Rectal smooth muscle tissue (tissue), 1 donor: ENCODE measurements around the gene TXK.

ENCODE experiments used
- H3K27ac ChIP-seq: one replicate; pipeline ENCODE4 v1.7.0; 2013; ENCODE audit warnings: low read depth, low read length, inconsistent platforms
- H3K27me3 ChIP-seq: one replicate; pipeline ENCODE4 v1.7.0; 2013; ENCODE audit warnings: low read length; ENCODE audit not compliant: control insufficient read depth, insufficient read depth
- H3K36me3 ChIP-seq: one replicate; pipeline ENCODE4 v1.7.0; 2013; ENCODE audit warnings: low read length; ENCODE audit not compliant: control insufficient read depth, insufficient read depth
- H3K4me1 ChIP-seq: one replicate; pipeline ENCODE4 v1.7.0; 2013; ENCODE audit warnings: low read length; ENCODE audit not compliant: control insufficient read depth, insufficient read depth
- H3K4me3 ChIP-seq: one replicate; pipeline ENCODE4 v1.7.0; 2013; ENCODE audit warnings: low read length
- H3K9ac ChIP-seq: one replicate; pipeline ENCODE4 v1.7.0; 2013; ENCODE audit warnings: low read length

TXK gene

DNA sequence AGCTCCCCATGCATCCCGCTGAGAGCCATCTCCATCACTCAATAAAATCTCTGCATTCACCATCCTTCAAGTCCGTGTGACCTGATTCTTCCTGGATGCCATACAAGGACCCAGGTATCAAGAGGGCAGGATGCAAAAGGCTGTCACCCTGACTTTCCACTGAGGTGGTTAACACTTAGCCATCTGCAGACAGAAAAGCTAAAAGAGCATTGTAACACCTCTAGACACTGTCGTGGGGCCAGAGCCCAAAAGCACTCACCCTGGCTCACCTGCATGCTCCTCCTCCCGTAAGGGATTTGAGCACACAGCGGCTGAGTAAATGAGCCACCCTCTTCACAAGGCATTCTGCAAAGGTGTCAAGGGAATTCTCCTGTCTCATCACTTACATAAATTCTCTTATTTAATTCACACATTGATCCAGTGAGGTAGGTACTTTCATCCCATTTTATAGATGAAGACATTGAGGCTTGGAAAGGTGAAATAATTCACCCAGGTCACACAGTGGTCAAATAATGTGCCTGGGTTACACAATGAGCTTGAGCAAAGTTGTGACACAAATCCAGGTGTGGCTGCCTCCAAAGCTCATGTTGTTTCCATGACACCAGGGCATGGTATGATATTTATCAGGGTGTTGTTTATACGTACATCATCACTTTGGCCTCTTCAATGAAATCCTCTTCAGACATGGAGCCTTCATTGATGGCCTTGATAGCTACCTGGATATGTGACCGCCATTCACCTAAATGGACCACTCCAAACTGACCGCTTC, 48.0 kb downstream of the TXK start:
- no peaks in the 10 kb centered on the region for H3K27me3 ChIP-seq
- no peaks in the 10 kb centered on the region for H3K4me1 ChIP-seq
- H3K9ac ChIP-seq, result no peak overlapping the region
- no peak overlapping the region for H3K27ac ChIP-seq
- no peaks in the 10 kb centered on the region for H3K36me3 ChIP-seq
- H3K4me3 ChIP-seq, result no peak overlapping the region

DNA sequence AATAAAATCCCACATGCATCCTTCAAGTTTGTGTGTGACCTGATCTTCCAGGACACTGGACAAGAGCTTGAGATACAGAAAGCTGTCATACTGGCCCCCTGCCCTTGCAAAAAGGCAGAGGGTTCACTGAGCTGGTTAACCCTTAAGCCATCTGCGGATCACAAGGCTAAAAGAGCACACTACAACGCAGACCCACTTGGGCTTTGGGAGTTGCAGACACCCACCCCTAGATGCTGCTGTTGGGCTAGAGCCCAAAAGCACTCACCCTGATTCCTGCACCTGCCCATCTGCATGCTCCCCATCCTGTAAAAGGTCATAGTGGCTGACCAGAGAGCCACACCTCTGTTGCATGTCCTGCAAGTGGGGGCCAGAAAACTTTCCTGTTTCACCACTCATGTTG, 51.1 kb downstream of the TXK start:
- Histone ChIP-seq H3K27ac (no peak overlapping the region), H3K36me3 (no peaks in the 10 kb centered on the region), H3K4me3 (no peak overlapping the region), H3K4me1 (no peaks in the 10 kb centered on the region), H3K9ac (no peak overlapping the region), H3K27me3 (no peaks in the 10 kb centered on the region)

DNA sequence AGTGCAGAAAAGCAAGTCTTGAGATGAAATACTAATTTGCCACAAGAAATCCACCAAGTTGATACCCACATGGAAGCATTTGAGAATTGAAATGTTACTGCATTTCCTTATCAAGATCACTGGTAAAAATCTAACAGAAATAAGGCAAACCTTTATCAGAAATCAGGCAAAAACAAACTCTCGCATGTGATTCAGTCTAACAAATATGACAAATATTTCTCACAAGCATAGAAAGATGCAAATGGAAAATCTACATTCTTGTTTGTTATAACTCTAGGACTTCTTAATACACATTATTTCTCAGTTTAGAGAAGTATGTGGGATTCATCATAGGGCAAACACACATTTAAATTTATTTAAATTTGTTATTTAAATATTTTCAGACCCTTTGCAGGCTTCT, 52.9 kb downstream of the TXK start:
- Histone ChIP-seq H3K4me1 (no peaks in the 10 kb centered on the region), H3K4me3 (no peak overlapping the region)

DNA sequence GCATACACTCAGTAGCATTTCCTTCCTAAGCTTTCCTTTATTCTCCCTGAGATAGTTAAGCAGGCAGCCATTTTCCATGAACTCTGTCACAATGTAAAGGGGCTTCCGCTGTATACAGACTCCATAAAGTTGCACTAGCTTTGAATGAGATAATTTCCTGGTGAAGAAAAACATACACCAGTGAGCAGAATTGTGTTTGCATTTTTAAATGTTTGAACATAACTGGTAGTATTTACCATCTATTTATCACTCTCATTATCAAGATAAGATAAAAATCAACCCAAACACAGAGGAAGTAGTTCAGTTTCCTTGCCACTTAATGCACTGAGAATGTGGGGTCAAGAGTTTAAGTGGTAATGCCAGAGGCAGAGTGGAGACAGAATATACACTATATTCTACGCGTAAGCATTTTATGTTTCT, 54.1 kb downstream of the TXK start:
- no peaks in the 10 kb centered on the region for H3K4me1 ChIP-seq
- H3K4me3 ChIP-seq, result no peak overlapping the region
- no peak overlapping the region for H3K9ac ChIP-seq
- H3K27ac ChIP-seq, result no peak overlapping the region
- no peaks in the 10 kb centered on the region for H3K27me3 ChIP-seq
- no peaks in the 10 kb centered on the region for H3K36me3 ChIP-seq

More for the DNA sequence above, 52.9 kb downstream of the TXK start:
- Histone ChIP-seq H3K27ac (no peak overlapping the region), H3K27me3 (no peaks in the 10 kb centered on the region), H3K36me3 (no peaks in the 10 kb centered on the region), H3K9ac (no peak overlapping the region)

DNA sequence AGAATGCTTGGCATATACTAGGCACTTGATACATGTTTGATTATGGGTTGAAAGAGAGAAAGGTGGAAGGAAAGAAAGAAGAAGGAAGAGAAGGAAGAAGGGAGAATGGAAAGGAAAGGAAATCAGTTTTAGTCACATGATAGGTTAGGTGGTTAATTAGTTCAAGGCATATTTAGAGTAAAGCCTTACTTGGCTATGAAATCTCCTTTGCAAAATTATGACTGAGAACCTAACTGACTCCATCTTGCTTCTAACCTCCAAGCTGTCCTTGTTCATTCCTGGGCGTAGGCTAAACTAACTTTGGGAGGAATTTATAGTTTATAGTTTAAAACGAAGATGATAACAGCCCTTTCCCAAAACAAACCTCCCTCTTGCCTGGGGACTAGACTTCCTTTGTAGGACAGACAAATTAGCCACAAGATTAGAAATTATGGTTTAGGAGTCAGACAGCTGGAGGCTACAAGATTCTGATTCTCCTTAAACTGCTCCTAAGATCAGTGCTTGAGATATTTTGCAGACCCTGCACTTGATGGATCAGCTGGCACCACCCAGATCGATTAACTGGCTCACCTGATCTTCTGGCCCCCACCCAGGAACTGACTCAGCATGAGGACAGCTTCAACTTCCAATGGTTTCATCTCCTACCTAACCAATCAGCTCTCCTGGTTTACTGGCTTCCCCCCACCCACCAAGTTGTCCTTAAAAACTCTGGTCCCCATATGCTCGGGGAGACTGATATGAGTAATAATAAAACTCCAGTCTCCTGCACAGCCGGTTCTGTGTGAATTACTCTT, 55.0 kb downstream of the TXK start:
- no peaks in the 10 kb centered on the region for H3K4me1 ChIP-seq
- H3K4me3 ChIP-seq, result no peak overlapping the region
- H3K27me3 ChIP-seq, result no peaks in the 10 kb centered on the region
- no peak overlapping the region for H3K27ac ChIP-seq
- no peak overlapping the region for H3K9ac ChIP-seq
- H3K36me3 ChIP-seq, result no peaks in the 10 kb centered on the region

DNA sequence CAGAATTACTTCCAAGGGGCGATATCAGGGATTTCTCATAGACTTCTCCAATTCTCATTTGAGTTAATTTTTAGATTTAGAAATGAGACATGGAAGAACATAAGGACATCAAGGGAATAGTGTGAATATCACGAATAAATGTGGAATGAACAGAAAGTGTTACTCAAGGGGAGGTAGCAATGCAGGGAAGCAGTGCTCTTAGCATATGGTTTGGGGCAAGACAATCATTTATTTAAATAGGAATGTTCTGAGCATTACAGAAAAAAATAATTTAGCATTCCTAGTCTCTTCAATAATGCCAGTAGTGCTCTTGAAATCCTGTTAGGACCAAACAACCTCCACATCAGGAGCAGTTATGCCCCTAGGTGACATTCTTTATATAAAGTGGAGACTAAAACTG, 55.6 kb downstream of the TXK start:
- no peak overlapping the region for H3K27ac ChIP-seq
- no peaks in the 10 kb centered on the region for H3K27me3 ChIP-seq
- H3K4me1 ChIP-seq, result no peaks in the 10 kb centered on the region
- no peak overlapping the region for H3K9ac ChIP-seq
- H3K36me3 ChIP-seq, result no peaks in the 10 kb centered on the region
- H3K4me3 ChIP-seq, result no peak overlapping the region

DNA sequence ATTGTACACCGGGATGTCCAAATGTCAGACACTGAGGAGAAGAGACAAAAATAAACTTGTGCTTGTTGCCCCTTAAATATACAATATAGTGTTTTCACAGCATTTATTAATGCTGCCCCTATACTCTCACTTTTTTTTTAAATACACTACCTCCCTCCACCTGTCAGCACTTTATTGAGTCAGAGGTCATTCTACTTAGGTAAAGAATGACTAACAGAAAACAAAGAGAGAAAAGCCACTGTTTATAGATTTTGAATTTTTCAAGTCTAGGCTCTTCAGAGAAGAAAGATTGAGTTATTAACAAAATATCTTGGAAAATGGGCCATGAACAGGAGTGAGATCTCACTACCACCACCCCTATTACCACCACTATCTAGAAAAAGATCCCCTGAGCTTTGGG, 59.4 kb downstream of the TXK start:
- no peaks in the 10 kb centered on the region for H3K4me1 ChIP-seq
- H3K4me3 ChIP-seq, result no peak overlapping the region
- no peaks in the 10 kb centered on the region for H3K36me3 ChIP-seq
- H3K27me3 ChIP-seq, result no peaks in the 10 kb centered on the region
- H3K9ac ChIP-seq, result no peak overlapping the region
- H3K27ac ChIP-seq, result no peak overlapping the region

DNA sequence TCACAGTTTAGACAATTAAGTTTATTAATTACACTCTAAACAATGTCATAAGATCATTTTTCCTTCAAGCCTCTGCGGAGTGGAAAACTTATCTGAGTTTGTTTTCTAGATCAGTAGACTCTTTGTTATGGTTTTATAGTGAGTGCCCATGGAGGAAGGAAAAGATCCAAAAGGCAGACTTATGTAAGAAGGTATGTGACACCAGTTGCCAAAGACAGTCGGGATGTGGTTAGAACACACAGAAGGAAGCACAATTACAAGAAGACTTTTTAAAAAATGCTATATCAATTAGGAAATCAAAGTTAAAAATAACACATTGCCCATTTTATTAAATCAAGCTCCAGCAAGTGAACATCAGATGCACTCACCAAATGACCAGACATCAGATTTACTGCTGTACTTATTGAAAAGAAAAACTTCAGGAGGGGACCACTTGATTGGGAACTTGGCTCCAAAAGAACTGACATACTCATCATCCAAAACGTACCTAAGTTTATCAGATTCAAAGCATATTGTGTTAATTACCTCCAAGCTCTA, 60.4 kb downstream of the TXK start:
- Histone ChIP-seq H3K4me3 (no peak overlapping the region), H3K27ac (no peak overlapping the region), H3K4me1 (no peaks in the 10 kb centered on the region), H3K27me3 (no peaks in the 10 kb centered on the region), H3K36me3 (no peaks in the 10 kb centered on the region), H3K9ac (no peak overlapping the region)

DNA sequence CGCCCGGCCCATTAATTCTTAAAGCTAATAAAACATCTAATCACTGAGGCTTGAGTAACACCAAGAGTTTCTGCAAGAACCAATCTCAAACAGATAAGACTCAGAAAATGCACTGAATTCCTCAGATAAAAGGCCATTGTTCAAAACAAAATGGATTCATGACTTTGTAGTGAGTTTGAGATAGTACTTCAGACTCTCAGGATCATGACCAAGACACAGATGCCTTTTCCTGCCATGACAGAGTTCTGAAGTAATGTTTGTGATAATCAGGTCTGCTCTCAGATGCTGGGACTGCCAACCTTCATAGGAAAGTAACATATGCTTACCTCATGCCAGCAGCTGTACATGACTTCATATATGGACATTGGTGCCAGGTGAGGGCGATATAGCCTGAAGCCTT, 62.9 kb downstream of the TXK start:
- Histone ChIP-seq H3K4me1 (no peaks in the 10 kb centered on the region), H3K4me3 (no peak overlapping the region), H3K36me3 (no peaks in the 10 kb centered on the region), H3K9ac (no peak overlapping the region), H3K27me3 (no peaks in the 10 kb centered on the region), H3K27ac (no peak overlapping the region)

DNA sequence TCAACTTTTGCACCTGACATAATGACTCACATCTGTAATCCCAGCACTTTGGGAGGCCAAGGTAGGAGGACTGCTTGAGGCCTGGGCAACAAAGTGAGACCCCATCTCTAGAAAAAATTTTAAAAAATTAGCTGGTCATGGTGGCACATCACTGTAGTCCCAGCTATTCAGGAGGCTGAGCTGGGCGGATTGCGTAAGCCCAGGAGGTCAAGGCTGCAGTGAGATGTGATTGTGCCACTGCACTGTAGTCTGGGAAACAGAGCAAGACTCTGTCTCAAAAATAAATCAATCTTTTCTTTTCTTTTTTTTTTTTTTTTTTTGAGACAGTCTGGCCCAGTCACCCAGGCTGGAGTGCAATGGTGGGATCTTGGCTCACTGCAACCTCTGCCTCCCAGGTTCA, 65.0 kb downstream of the TXK start:
- no peaks in the 10 kb centered on the region for H3K4me1 ChIP-seq
- no peak overlapping the region for H3K27ac ChIP-seq
- no peaks in the 10 kb centered on the region for H3K36me3 ChIP-seq
- H3K9ac ChIP-seq, result no peak overlapping the region
- no peaks in the 10 kb centered on the region for H3K27me3 ChIP-seq
- no peak overlapping the region for H3K4me3 ChIP-seq

DNA sequence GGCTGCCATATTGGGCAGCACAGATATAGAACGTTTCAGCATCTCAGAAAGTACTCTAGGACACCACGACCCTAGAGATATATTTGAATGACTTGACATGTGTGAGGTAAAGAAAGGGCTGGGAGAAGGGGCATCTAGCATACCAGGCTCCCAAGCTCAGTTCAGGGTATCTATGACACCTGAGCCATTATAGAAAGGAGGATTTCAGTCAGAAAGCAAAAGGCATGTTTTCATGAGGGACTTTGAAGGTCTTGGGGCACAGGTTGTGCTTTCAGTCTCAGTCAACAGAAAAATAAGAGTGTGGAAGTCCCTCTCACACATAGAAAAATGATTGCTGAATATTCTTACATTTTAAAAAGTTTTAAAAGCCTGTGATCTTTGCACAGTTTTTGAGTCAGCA, 65.9 kb downstream of the TXK start:
- no peak overlapping the region for H3K9ac ChIP-seq
- H3K36me3 ChIP-seq, result no peaks in the 10 kb centered on the region
- no peaks in the 10 kb centered on the region for H3K27me3 ChIP-seq
- H3K4me3 ChIP-seq, result no peak overlapping the region
- no peak overlapping the region for H3K27ac ChIP-seq
- H3K4me1 ChIP-seq, result no peaks in the 10 kb centered on the region

DNA sequence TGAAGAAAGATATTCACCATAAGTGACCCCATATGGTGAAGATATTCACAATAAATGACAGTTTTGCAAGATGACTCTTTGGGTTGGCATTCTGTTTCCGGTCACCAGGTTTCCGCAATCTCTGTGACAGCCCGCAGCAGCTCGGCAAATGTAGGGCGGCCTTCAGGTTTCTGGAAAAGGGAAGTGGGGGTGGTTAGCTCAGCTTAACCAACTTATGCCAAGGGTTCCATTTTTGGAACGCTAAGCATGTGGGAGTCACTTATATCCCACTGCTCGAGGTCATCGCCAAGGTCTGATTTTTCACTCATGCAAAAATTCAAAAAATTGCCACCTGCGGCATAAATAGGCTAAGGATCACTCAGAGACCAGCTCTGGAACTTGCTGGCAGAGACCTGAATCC, 66.5 kb downstream of the TXK start:
- Histone ChIP-seq H3K27ac (no peak overlapping the region), H3K4me3 (no peak overlapping the region), H3K36me3 (no peaks in the 10 kb centered on the region), H3K4me1 (no peaks in the 10 kb centered on the region), H3K9ac (no peak overlapping the region), H3K27me3 (no peaks in the 10 kb centered on the region)
